ENCODE data around the gene RPP30. TPM values are rescaled to one million over a fixed set of nuclear protein-coding genes. Genes with fewer than 3 reads are reported as not detected.

RPP30 gene
- total and polyA plus RNA-seq, 2 of the 13 experiments (the other 11 are each of a cell fraction or from before 2014, with no cell fraction given), result 27.1 to 65.0 TPM

GRCh38 chr10:90914992-90915765 lies 43.4 kb downstream of the RPP30 start:
- ChIA-PET CTCF (ENCODE audit: low intra/inter-chr PET ratio, low total read pairs) (no interaction called here), POLR2A (no interaction called here)
- Histone ChIP-seq H3K9me3 (ENCODE audit: low read length) (no peaks in the 10 kb centered on the region), H3K4me2 (ENCODE audit: low read depth, low read length) (no peak overlapping the region), H3K27me3 (ENCODE audit: control insufficient read depth in 1 of 2, insufficient read depth in 2 of 2, low read length in 2 of 2) (no peaks in the 10 kb centered on the region), H2AFZ (ENCODE audit: low read length) (no peak overlapping the region), H3K36me3 (replicated peaks in 1 of 2; ENCODE audit: control insufficient read depth in 1 of 2, insufficient read depth in 2 of 2, low read length in 2 of 2) (peaks cover 1 to 9% of the 10 kb centered on the region in 2 experiments; a peak in 4 of 5 replicates), H3K4me3 (replicated peaks in 1 of 3; ENCODE audit: insufficient read depth in 1 of 3, low read depth in 2 of 3, low read length in 3 of 3) (no peak overlapping the region), H3K9ac (ENCODE audit: insufficient read depth, low read depth, low read length) (no peak overlapping the region), H3K27ac (ENCODE audit: extremely low read length, insufficient read depth, low read length) (no peak overlapping the region), H3K79me2 (ENCODE audit: insufficient read depth, low read length) (no peaks in the 10 kb centered on the region), H4K20me1 (ENCODE audit: insufficient read depth, low read length) (no peaks in the 10 kb centered on the region), H3K4me1 (ENCODE audit: insufficient read depth, low read length) (peaks cover 45% of the 10 kb centered on the region)
- no peak for DNase-seq (ENCODE audit: low spot score)
- WGBS (ENCODE audit: low lambda C conversion rate), result 94% methylated on average over 10 of the region's 10 CpGs
- in situ Hi-C loops (cut with HindIII; ENCODE audit: extremely low pct_ligation_motif_present, low pct_unique_long_range_greater_than_20kb), result loop anchor here (5.0 kb wide), 1 partner anchor 337 kb away; no protein-coding TSS in a partner anchor
- ATAC-seq, result no peak
- no TSS peak for BruUV-seq (replicated peaks)
- TF ChIP-seq ZNF143 (CRISPR knock-in tag; IDR thresholded peaks at IDR 0.05), result no peak
- no peak for TF ChIP-seq ZNF558 (CRISPR knock-in tag; IDR thresholded peaks at IDR 0.05; ENCODE audit: borderline replicate concordance)
- TF ChIP-seq TFDP2 (CRISPR knock-in tag; IDR thresholded peaks at IDR 0.05), result no peak
- TF ChIP-seq ZFP36L1 (CRISPR knock-in tag; IDR thresholded peaks at IDR 0.05), result no peak
- no peak for TF ChIP-seq ZNF30 (CRISPR knock-in tag; IDR thresholded peaks at IDR 0.05)
- no peak for TF ChIP-seq STAT6 (CRISPR knock-in tag; IDR thresholded peaks at IDR 0.05; ENCODE audit: borderline replicate concordance)
- no peak for TF ChIP-seq ZNF101 (CRISPR knock-in tag; IDR thresholded peaks at IDR 0.05; ENCODE audit: borderline replicate concordance, low read depth)
- TF ChIP-seq TCF7 (IDR thresholded peaks at IDR 0.05; ENCODE audit: low read depth), result no peak
- TF ChIP-seq ZNF333 (CRISPR knock-in tag; IDR thresholded peaks at IDR 0.05; ENCODE audit: borderline replicate concordance), result no peak
- no peak for TF ChIP-seq ZNF674 (CRISPR knock-in tag; IDR thresholded peaks at IDR 0.05; ENCODE audit: low read depth)
- TF ChIP-seq SAFB2 (CRISPR knock-in tag; IDR thresholded peaks at IDR 0.05; ENCODE audit: borderline replicate concordance, low read depth), result no peak
- no peak for FAIRE-seq
- intact Hi-C loops (cut with micrococcal nuclease; ENCODE audit: unreplicated experiment), result loop anchor here (1.0 kb wide), 1 partner anchor 91 kb away; no protein-coding TSS in a partner anchor

All from HepG2 (cell line).